Keratinocyte (primary cell): ENCODE measurements around the gene ACOXL.

Experiments
- EZH2 ChIP-seq: IDR thresholded peaks from one replicate; pipeline ENCODE4 v1.6.1; 2012; ENCODE audit warnings: inconsistent platforms, mild to moderate bottlenecking, low read length, moderate library complexity
- TF ChIP-seq, protein P1 (sequence below), 3 experiments: IDR thresholded peaks in 1 of 3; conservative IDR thresholded peaks in 1 of 3; optimal IDR thresholded peaks in 1 of 3; 2 replicates in 2 of 3; 3 replicates in 1 of 3; pipeline versions ENCODE3 to v1.5.1; 2011; ENCODE audit warnings: low read length in 3 of 3, mild to moderate bottlenecking in 3 of 3, moderate library complexity in 2 of 3, control low read depth in 1 of 3, inconsistent platforms in 1 of 3; ENCODE audit not compliant: insufficient read depth in 2 of 3; ENCODE audit errors: extremely low read depth in 1 of 3

DNA sequence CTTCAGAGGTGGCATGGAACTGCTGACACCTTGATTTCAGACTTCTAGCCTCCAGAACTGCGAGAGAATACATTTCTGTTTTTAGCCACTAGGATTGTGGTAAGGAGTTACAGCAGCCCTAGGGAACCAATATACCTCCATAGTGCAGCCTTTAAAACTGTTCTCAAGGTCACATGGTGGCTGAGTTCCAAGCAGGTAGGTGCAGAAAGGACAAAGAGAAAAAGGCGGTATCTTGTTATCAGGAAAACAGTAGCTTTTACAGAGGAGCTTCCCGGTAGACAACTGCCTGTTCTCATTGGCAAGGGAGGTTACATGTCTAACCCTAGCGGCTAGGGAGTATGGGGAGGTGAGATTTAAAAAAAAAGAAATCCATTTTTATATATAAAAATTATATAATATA is 292.1 kb downstream of the ACOXL start:
- TF ChIP-seq, protein P1, sequence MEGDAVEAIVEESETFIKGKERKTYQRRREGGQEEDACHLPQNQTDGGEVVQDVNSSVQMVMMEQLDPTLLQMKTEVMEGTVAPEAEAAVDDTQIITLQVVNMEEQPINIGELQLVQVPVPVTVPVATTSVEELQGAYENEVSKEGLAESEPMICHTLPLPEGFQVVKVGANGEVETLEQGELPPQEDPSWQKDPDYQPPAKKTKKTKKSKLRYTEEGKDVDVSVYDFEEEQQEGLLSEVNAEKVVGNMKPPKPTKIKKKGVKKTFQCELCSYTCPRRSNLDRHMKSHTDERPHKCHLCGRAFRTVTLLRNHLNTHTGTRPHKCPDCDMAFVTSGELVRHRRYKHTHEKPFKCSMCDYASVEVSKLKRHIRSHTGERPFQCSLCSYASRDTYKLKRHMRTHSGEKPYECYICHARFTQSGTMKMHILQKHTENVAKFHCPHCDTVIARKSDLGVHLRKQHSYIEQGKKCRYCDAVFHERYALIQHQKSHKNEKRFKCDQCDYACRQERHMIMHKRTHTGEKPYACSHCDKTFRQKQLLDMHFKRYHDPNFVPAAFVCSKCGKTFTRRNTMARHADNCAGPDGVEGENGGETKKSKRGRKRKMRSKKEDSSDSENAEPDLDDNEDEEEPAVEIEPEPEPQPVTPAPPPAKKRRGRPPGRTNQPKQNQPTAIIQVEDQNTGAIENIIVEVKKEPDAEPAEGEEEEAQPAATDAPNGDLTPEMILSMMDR (optimal IDR thresholded peaks at IDR 0.05 in 1 of 3, IDR thresholded peaks at IDR 0.05 in 1 of 3, conservative IDR thresholded peaks at IDR 0.05 in 1 of 3; ENCODE audit: extremely low read depth in 1 of 3, insufficient read depth in 2 of 3, low read length in 3 of 3): no peak
- no peak for TF ChIP-seq EZH2
